NAMALWA (cell line): ENCODE measurements around the gene SORCS2.
"Not testable (repeated sequence)": the region's sequence is repeated elsewhere in the genome, so short reads cannot be mapped to it uniquely, and the experiment has no call there.

Experiments
- DNase-seq: peaks from one replicate; pipeline ENCODE4 v3.0.0-alpha.2; 2015; ENCODE audit warnings: low spot score

Gene SORCS2

GRCh38 chr4:7587433-7588405 lies 395.4 kb downstream of the SORCS2 start:
- no peak for DNase-seq

- no peak for DNase-seq
Observed at GRCh38 chr4:7590189-7590588, 397.9 kb downstream of the SORCS2 start.

GRCh38 chr4:7590899-7591298 lies 398.6 kb downstream of the SORCS2 start:
- no peak for DNase-seq

- DNase-seq, result no peak
Observed at GRCh38 chr4:7591409-7592053, 399.2 kb downstream of the SORCS2 start.

DNA sequence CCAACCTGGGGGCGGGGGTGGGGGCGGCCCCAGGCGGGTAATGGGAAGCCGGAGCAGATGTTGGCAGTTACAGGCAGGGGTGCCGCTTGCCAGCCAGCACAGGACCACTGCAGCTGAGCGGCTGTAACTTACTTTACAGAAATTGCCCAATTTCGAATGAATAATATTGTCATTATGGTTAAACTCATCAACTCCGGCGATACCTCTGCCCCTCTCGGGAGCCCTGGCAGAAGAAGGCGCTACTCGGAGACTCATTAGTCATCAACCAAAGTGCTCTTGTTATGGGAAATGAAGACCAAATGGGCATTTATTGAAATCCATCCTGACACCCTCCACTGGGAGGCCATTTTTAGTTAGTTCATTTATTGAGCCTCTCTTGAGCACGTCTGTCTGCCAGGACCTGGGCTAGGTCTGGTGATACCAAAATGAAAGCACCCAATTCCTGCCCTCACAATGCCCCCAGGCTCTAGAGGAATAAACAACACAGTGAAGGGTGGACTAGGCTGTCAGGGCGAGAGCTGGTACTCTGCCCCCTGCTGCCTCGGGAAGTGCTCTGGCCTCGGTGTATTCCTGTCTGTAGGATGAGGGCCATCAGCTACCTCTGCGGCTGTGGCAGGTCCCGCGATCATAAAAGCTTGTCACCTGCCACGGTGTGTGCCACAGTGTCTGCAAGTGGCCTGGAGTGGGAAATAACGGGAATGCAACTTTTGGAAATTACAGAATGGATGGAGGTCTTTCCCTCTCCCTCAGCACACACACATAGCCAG lies 401.5 kb downstream of the SORCS2 start:
- DNase-seq, result no peak

DNA sequence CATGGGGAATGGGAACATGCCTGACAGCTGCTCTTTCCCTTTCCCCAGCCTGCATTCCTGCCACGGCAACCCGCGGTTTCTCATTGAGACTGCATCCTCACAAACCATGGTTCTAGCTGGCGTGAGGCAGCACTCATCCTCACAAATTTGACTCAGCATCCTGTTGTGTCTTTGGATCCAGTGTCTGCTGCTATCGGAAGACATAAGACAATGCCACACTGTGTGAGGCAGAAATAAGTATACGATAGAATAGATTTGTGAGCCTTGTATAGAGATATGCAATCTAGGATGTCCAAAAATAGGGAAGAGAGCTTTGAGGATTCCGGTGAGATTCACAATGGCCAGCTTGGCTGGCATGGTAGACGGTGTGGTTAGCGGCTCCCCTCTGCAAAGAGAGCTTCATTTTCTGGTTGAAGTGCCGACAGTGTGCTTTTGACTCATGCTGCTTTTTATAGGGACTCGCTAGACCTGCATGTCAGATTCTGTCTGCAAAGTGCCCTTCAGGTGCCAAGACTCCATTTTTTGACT lies 403.7 kb downstream of the SORCS2 start:
- DNase-seq, result no peak

DNA sequence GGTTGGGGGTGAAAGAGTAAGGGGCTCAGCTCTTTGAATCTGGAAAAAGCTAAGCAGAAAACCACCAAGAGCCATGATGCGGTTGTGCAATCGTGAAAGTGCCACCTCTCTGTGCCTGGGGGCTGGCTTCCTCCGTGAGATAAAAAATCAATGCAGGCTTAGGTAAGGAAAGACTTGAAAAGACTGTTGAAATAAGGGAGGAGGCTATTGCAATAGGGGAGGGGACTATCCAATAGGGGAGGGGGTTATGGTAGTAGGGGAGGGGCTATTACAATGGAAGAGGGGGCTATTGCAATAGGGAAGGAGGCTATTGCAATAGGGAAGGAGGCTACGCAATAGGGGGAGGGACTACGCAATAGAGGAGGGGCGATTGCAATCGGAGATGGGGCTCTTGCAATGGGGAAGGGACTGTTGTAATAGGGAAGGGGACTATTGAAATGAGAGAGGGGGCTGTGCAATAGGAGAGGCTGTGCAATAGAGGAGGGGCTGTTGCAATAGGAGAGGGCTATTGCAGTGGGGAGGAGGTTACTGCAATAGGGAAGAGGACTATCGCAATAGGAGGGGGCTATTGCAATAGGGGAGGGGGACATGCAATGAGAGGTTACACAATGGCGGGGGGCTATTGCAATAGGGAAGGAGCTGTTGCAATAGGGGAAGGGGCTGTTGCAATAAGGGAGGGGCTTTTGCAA lies 404.7 kb downstream of the SORCS2 start:
- no peak for DNase-seq

- DNase-seq, result no peak
Observed at GRCh38 chr4:7598939-7599790, 406.8 kb downstream of the SORCS2 start.

DNA sequence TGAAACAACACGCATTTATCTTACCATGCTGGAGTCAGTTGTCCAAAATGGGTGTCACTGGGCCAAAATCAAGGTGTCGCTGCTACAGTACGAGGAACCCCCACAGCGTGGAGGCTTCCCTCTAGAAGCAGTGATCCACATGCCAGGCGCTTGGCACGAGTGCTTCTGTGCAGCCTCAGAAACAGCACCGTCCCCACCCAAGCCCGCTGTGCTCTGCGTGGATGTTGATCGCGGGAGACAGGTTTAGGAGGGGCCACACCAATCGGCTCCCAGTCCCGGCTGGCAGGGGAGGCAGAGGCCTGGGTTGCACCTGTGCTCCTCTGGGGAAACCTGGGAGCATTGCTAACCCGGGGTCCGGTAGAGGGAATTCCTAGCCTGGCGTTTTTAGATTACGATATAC lies 407.9 kb downstream of the SORCS2 start:
- no peak for DNase-seq

DNA sequence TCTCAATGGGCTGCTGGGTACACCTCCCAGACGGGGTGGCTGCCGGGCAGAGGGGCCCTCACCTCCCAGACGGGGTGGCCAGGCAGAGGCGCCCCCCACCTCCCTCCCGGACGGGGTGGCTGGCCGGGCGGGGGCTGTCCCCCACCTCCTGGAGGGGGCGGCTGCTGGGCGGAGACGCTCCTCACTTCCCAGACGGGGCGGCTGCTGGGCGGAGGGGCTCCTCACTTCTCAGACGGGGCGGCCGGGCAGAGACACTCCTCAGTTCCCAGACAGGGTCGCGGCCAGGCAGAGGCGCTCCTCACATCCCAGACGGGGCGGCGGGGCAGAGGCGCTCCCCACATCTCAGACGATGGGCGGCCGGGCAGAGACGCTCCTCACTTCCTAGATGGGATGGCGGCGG lies 409.8 kb downstream of the SORCS2 start:
- not testable (repeated sequence) for DNase-seq

DNA sequence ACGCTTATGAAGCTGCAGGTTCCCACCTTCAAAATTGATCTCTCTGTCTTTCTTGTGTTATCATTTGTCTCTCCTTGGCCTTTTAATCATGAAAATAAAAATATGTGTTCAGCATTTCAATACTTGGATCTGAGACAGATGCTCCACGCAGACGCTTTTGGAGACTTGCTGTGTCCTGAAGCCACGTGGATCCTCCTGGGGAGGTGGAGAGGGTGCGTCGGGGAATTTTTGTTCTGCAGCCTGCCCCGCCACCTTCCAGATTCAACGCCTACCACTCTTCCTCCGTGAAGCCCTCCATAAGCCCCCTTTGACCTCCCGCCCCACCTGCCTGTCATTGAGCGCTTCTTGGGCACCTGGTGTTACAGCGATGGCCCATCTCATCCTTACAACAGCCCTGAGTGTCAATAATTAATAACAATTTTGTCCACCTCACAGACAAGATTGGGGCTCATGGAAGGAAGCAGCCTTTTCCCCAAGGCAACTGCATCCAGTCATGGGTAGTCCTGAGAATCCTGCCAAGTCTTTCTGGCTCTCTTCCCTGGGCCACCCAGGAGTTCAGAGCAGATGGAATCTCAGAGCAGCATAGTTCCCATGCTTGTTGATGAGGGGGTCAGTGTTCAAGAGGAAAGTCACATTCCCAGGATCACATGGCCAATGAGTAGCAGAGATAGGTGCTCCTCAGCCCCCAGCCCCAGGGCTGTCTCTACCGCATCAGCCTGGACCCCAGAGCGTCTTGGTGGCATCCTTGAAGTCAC lies 415.0 kb downstream of the SORCS2 start:
- no peak for DNase-seq

GRCh38 chr4:7608046-7608445 lies 415.7 kb downstream of the SORCS2 start:
- no peak for DNase-seq

- no peak for DNase-seq
Observed at GRCh38 chr4:7609316-7609715, 417.0 kb downstream of the SORCS2 start.

GRCh38 chr4:7610022-7610670 lies 417.8 kb downstream of the SORCS2 start:
- DNase-seq, result no peak

DNA sequence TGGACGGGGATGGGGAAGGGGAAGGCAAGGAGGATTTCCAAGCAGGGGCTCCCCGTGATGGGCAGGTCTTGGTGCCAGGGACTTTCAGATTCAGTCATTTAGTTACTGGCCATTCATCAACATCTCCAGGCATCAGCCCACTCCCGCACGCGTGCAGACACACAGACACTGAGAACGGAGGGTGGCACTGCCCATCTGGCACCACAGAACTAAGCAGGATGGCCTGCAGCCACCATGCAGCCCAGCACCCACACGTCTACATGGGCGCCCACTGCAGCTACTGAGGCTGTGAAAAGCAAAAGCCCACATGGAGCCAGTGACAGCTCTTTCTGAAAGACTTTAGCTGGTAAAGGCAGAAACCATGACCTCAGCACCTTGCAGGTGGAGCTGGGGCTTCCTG lies 418.5 kb downstream of the SORCS2 start:
- DNase-seq, result no peak

DNA sequence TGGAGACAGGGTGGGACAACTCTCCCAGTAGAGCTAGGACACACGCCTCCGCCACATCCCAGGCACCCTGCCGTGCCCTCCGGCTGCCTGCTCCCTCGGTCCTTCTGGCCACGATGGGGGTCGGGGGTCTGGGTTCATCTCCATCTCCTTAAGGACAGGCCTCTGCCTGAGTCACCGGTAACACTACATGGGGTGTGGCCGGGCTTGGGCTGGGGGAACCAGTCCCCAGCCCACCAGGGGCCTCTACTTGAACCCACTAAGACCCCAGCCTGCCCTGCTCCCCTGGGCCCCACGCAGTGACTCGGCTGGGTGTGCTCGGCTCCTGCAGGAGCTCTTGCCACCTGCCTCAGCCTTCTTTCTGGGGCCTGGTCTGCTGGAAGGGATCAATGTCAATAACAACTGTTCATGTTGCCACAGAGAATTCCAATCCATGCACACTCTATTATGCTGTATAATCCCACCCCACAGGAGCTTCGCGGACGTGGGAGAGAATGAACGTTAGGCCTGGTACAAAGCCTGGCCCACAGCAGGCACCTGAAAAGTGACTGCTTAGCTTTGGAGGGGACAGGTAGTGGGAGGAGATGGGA lies 420.1 kb downstream of the SORCS2 start:
- DNase-seq, result no peak

GRCh38 chr4:7614350-7614949 lies 422.1 kb downstream of the SORCS2 start:
- no peak for DNase-seq

DNA sequence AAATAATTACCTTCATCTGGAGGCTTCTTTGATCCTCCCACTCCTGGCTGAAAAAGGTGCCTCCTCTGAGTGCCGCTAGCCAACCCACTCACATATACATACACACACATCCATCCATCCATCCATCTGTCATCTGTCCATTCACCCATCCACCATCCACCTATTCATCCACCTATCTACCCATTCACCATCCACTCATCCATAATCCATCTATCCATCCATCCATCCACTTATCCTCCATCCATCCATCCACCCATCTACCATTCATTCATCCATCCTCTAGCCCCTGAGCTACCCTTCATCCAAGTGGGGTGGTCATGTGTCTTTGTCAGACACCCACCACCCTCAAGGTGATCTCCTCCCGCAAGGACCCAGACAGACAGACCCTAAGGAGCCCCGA lies 423.9 kb downstream of the SORCS2 start:
- no peak for DNase-seq

- no peak for DNase-seq
Observed at GRCh38 chr4:7618361-7618760, 426.0 kb downstream of the SORCS2 start.
